Activated CD4-positive, alpha-beta memory T cell treated with anti-CD3 and anti-CD28 coated beads, Interleukin-2, amount 10 ng/mL, durations not matched to agents 7 days and 5 days (primary cell): ENCODE measurements around the gene ME3. TPM values are rescaled to one million over a fixed set of nuclear protein-coding genes. Genes with fewer than 3 reads are reported as not detected.
A peak's percentile ranks its signal among the peaks of the same experiment; 100 is the strongest.

Experiments used
- CTCF ChIA-PET: fragments of 350-600 bp; sonication (Branson Sonifier 250); formaldehyde crosslinking; loops from one replicate; lab custom pipeline; 2021; ENCODE audit warnings: antibody characterized with exemption, inconsistent platforms; lab: Charles Lee
- POLR2A ChIA-PET: fragments of 350-600 bp; sonication (Branson Sonifier 250); formaldehyde crosslinking; loops from one replicate; lab custom pipeline; 2021; ENCODE audit warnings: antibody characterized with exemption; lab: Charles Lee
- DNase-seq: peaks from one replicate; pipeline ENCODE4 v3.0.0-alpha.2; 2020
- H3K27ac Mint-ChIP-seq: one replicate; pipeline ENCODE4 v1.8.0; 2021; ENCODE audit warnings: mild to moderate bottlenecking, mixed read lengths
- H3K27me3 Mint-ChIP-seq: one replicate; pipeline ENCODE4 v1.8.0; 2021; ENCODE audit warnings: mixed read lengths
- H3K36me3 Mint-ChIP-seq: one replicate; pipeline ENCODE4 v1.8.0; 2021; ENCODE audit warnings: low read depth, mixed read lengths
- H3K4me1 Mint-ChIP-seq: one replicate; pipeline ENCODE4 v1.8.0; 2021; ENCODE audit warnings: mixed read lengths
- H3K4me3 Mint-ChIP-seq: one replicate; pipeline ENCODE4 v1.8.0; 2021; ENCODE audit warnings: mild to moderate bottlenecking, mixed read lengths
- H3K9me3 Mint-ChIP-seq: one replicate; pipeline ENCODE4 v1.8.0; 2021; ENCODE audit warnings: mixed read lengths
- total RNA-seq, 2 experiments: library from RNA; stranded (reverse); gene quantifications; one replicate each; pipeline ENCODE4 v1.2.3, GENCODE V29; 2021

ME3 gene
- total RNA-seq, 2 experiments from 2014 or later: 0.83 to 0.93 TPM

DNA sequence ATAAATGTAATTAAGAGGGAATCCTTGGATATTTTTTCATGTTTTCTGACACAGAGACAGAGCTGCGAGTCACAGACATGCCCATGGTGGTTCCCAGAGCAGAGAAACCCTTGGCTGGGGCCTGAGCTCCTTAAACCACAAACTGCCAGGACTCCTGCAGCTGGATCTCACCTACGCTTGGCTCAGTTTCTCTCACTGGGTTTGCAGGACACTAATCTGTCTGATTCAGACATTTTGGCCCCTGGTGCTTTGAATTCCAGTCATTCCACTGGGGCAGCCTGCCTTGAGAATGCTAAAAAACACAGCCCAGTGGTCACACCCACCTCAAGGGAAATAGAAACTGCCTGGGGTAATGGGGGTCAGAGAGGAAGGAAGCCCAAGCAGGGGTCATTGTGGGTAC is 175.1 kb downstream of the ME3 start:
- H3K4me3 Mint-ChIP-seq: no peak overlapping the region
- H3K4me1 Mint-ChIP-seq: no peaks in the 10 kb centered on the region
- no peaks in the 10 kb centered on the region for H3K9me3 Mint-ChIP-seq
- DNase-seq: no peak
- H3K27ac Mint-ChIP-seq: no peak overlapping the region
- ChIA-PET POLR2A (no interaction called here), CTCF (no interaction called here)
- H3K36me3 Mint-ChIP-seq: no peaks in the 10 kb centered on the region
- peaks cover 13% of the 10 kb centered on the region for H3K27me3 Mint-ChIP-seq

DNA sequence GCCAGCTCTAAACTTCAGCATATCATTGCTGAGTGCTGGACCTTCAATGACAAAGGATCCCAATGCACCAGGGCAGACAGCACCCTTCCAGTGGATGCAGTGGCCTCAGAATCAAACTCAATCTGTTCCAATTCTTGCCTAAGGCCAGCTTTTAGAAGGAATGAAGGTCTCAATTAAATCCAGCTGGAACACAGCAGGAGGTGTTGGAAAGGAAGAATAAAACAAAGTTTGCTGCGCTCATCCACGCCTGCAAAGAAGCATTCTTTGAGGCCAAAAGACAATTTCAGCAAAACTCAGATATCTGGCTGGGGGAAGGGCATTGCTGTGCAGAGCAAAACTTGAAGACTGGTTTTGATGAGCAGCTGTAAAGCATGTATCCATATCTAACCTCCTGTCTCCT is 177.1 kb downstream of the ME3 start:
- Mint-ChIP-seq H3K9me3 (no peaks in the 10 kb centered on the region), H3K4me3 (no peak overlapping the region), H3K36me3 (no peaks in the 10 kb centered on the region), H3K4me1 (no peaks in the 10 kb centered on the region), H3K27me3 (peaks cover 13% of the 10 kb centered on the region), H3K27ac (no peak overlapping the region)
- ChIA-PET CTCF (no interaction called here), POLR2A (no interaction called here)
- no peak for DNase-seq

DNA sequence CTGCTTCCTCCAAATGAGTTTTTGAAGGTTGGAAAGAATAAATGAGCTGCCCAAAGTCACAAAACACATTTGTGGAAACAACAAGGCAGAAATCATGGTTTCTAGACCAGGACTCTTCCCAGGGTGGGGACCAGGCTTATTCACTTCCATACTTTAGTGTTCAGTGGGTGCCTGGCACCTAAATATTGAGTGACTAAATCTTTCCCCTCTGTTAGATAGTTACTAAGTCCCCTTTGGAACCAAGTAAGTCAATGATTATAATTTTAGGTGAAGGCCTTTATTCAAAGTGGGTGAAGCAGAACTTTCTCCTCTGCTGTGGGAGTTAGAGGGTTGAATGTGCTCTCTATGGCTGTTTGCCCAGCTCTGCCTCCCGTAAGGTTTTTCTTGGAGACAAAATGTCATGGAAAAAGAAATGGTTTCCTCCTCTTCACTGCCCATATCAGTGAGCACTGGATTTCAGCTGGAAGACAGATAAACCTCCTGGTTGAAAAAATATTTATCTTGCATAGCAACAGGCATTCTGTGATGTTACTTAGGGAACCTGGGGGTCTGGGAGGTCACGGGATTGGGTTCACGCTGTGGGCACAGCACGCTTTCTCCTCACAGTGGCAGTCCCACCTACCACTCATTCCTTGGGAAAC is 179.9 kb downstream of the ME3 start:
- Mint-ChIP-seq H3K36me3 (no peaks in the 10 kb centered on the region), H3K9me3 (no peaks in the 10 kb centered on the region), H3K27me3 (peaks cover 8% of the 10 kb centered on the region), H3K4me1 (no peaks in the 10 kb centered on the region), H3K4me3 (no peak overlapping the region), H3K27ac (no peak overlapping the region)
- CTCF ChIA-PET: no interaction called here
- POLR2A ChIA-PET: no interaction called here
- DNase-seq: no peak

GRCh38 chr11:86491027-86491426 is 181.4 kb downstream of the ME3 start:
- DNase-seq: no peak
- H3K4me3 Mint-ChIP-seq: no peak overlapping the region
- ChIA-PET CTCF (interaction anchor here (1.1 to 1.3 kb wide), 2 partner anchors 13 to 117 kb away, joined by 3 to 5 read pairs; no protein-coding TSS in a partner anchor), POLR2A (no interaction called here)
- no peaks in the 10 kb centered on the region for H3K4me1 Mint-ChIP-seq
- no peak overlapping the region for H3K27ac Mint-ChIP-seq
- H3K9me3 Mint-ChIP-seq: no peaks in the 10 kb centered on the region
- H3K27me3 Mint-ChIP-seq: peaks cover 8% of the 10 kb centered on the region
- H3K36me3 Mint-ChIP-seq: no peaks in the 10 kb centered on the region

GRCh38 chr11:86490582-86490981 is 181.8 kb downstream of the ME3 start:
- no peak overlapping the region for H3K27ac Mint-ChIP-seq
- no peaks in the 10 kb centered on the region for H3K36me3 Mint-ChIP-seq
- POLR2A ChIA-PET: no interaction called here
- H3K9me3 Mint-ChIP-seq: no peaks in the 10 kb centered on the region
- H3K4me3 Mint-ChIP-seq: no peak overlapping the region
- peaks cover 7% of the 10 kb centered on the region for H3K27me3 Mint-ChIP-seq
- CTCF ChIA-PET: interaction anchor here (1.1 to 1.3 kb wide), 2 partner anchors 13 to 117 kb away, joined by 3 to 5 read pairs; no protein-coding TSS in a partner anchor
- no peak for DNase-seq
- H3K4me1 Mint-ChIP-seq: no peaks in the 10 kb centered on the region

DNA sequence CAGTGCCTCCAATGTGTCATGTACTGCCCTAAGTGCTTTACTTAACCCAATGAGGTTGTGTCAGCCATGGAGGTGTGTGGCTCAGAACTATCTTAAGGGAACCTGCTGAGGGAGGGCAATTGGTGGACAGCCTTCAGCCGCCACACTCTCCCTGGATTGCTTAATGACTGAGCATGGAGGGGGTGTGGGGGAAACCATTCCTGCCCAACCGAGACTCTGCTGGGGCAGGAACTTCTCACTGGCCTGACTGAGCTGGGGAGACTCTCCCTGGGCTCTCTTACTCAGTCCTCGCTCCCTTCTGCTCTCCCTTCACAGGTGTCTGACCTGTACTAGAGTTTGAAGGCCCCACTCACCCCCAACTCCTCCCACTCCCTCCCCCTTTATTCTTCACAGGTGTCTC is 183.0 kb downstream of the ME3 start:
- Mint-ChIP-seq H3K36me3 (no peaks in the 10 kb centered on the region), H3K9me3 (no peaks in the 10 kb centered on the region), H3K27me3 (peaks cover 2% of the 10 kb centered on the region), H3K4me3 (no peak overlapping the region), H3K27ac (no peak overlapping the region), H3K4me1 (no peaks in the 10 kb centered on the region)
- DNase-seq: no peak
- ChIA-PET POLR2A (no interaction called here), CTCF (no interaction called here)

DNA sequence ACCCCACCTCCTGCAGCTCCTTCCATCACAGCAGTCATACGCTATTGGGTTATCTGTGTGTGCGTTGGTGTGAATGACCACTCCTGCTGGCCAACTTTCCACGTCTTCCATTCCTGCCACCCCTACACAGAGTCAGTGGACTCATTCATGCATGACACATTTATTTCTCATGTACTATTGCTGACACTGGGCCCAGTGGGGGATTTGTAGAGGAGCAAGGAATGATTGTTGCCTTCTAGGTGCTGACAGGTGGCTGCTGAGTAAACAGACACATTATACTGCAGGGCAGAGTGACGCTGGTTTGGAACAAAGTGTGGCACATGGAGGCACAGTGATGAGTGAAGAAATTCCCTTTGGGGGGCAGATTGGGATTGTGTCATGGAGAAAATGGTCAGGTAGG is 183.9 kb downstream of the ME3 start:
- Mint-ChIP-seq H3K27ac (no peak overlapping the region), H3K4me1 (no peaks in the 10 kb centered on the region), H3K36me3 (no peaks in the 10 kb centered on the region), H3K9me3 (no peaks in the 10 kb centered on the region), H3K27me3 (peaks cover 2% of the 10 kb centered on the region), H3K4me3 (no peak overlapping the region)
- no peak for DNase-seq
- POLR2A ChIA-PET: no interaction called here
- CTCF ChIA-PET: no interaction called here

DNA sequence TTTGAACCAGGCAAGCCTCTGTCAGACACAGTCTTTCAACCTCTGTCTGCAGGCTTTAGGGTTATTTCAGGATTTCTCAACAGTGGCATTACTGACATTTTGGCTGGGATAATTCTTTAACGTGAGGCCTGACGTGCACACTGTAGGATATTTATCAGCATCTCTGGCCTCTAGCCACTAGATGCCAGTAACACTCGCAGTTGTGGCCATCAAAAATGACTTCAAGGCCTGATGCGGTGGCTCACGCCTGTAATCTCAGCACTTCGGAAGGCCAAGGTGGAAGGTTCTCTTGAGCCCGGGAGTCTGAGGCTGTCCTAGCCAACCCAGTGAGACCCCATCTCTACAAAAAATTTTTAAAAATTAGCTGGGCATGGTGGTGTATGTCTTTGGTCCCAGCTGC is 184.7 kb downstream of the ME3 start:
- CTCF ChIA-PET: no interaction called here
- DNase-seq: no peak
- Mint-ChIP-seq H3K9me3 (no peaks in the 10 kb centered on the region), H3K27ac (no peak overlapping the region), H3K27me3 (peaks cover 2% of the 10 kb centered on the region), H3K4me1 (no peaks in the 10 kb centered on the region), H3K4me3 (no peak overlapping the region), H3K36me3 (no peaks in the 10 kb centered on the region)
- POLR2A ChIA-PET: no interaction called here

DNA sequence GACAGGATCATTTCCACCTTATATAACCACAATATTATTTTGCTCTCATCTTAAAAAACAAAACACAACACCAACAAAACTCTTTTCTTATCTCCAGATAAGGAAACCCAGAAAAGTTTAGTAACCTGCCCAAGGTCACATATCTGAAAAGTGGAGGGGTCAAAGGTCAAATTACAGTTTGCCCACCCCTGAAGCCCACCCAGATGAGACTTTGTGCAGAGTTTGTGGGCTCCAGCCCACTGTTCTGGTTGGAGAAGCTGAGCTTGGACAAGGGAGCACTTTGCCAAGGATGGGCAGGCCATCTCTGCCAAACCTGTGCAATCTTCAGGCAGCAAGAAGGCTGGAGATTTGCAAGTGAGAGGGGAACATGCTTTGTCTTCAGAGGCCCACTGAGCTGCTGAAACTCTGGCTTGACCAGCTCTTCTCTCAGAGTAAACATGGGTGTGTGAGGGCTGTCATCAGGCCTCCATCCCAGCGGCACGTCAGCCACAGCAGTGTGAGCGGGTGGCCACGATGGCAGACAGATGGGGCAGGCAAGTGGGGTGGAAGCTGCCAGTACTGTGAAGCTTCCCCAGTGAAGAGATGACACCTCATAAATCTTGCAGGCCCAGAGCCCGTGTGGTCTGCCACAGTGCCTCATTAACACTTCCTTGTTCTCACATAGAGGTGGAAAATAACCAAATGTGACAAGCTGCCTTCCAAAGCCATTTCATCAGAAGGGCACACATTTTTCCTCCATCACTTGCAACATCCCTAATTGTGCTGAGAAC is 186.0 kb downstream of the ME3 start:
- H3K27me3 Mint-ChIP-seq: no peaks in the 10 kb centered on the region
- no peaks in the 10 kb centered on the region for H3K36me3 Mint-ChIP-seq
- no peaks in the 10 kb centered on the region for H3K4me1 Mint-ChIP-seq
- no peak overlapping the region for H3K4me3 Mint-ChIP-seq
- ChIA-PET CTCF (no interaction called here), POLR2A (no interaction called here)
- no peaks in the 10 kb centered on the region for H3K9me3 Mint-ChIP-seq
- H3K27ac Mint-ChIP-seq: peak overlapping the region; percentile 13
- DNase-seq: no peak

DNA sequence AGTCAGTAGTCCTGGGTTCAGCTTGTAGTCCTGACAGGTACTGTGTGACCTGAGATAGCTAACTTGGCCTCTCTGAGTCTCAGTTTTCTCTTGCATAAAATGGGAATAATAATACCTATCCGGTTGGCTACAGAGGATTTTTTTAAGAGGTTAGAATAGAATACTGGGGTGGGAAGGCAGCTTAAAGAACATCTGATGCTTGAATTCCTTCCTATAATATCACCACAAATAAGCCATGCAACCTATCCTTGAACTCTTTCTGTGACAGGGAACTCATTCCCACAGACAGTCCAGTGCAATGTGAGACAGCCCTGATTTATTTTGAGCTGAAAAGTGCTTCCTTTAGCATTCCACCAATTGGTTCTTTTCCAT is 187.6 kb downstream of the ME3 start:
- H3K27me3 Mint-ChIP-seq: no peaks in the 10 kb centered on the region
- no peaks in the 10 kb centered on the region for H3K4me1 Mint-ChIP-seq
- H3K36me3 Mint-ChIP-seq: no peaks in the 10 kb centered on the region
- no peak for DNase-seq
- ChIA-PET CTCF (interaction anchor here (1.7 kb wide), 1 partner anchor 123 kb away, joined by 4 read pairs; no protein-coding TSS in a partner anchor), POLR2A (no interaction called here)
- H3K27ac Mint-ChIP-seq: no peak overlapping the region
- H3K4me3 Mint-ChIP-seq: no peak overlapping the region
- no peaks in the 10 kb centered on the region for H3K9me3 Mint-ChIP-seq

- no peaks in the 10 kb centered on the region for H3K36me3 Mint-ChIP-seq
- no peaks in the 10 kb centered on the region for H3K27me3 Mint-ChIP-seq
- no peak overlapping the region for H3K4me3 Mint-ChIP-seq
- no peak overlapping the region for H3K27ac Mint-ChIP-seq
- ChIA-PET POLR2A (no interaction called here), CTCF (interaction anchor here (1.7 kb wide), 1 partner anchor 124 kb away, joined by 4 read pairs; no protein-coding TSS in a partner anchor)
- no peaks in the 10 kb centered on the region for H3K9me3 Mint-ChIP-seq
- no peak for DNase-seq
- no peaks in the 10 kb centered on the region for H3K4me1 Mint-ChIP-seq
Observed at GRCh38 chr11:86483940-86484794, 188.2 kb downstream of the ME3 start.

GRCh38 chr11:86483610-86483939 is 188.8 kb downstream of the ME3 start:
- Mint-ChIP-seq H3K9me3 (no peaks in the 10 kb centered on the region), H3K36me3 (no peaks in the 10 kb centered on the region), H3K4me1 (no peaks in the 10 kb centered on the region), H3K4me3 (no peak overlapping the region), H3K27ac (no peak overlapping the region), H3K27me3 (no peaks in the 10 kb centered on the region)
- DNase-seq: no peak
- ChIA-PET POLR2A (no interaction called here), CTCF (no interaction called here)

GRCh38 chr11:86482692-86483091 is 189.7 kb downstream of the ME3 start:
- H3K4me3 Mint-ChIP-seq: no peak overlapping the region
- no peaks in the 10 kb centered on the region for H3K9me3 Mint-ChIP-seq
- DNase-seq: no peak
- CTCF ChIA-PET: no interaction called here
- POLR2A ChIA-PET: no interaction called here
- H3K36me3 Mint-ChIP-seq: no peaks in the 10 kb centered on the region
- H3K27ac Mint-ChIP-seq: no peak overlapping the region
- H3K4me1 Mint-ChIP-seq: no peaks in the 10 kb centered on the region
- no peaks in the 10 kb centered on the region for H3K27me3 Mint-ChIP-seq
